ENCODE data around the gene LY6G6D. TPM values are rescaled to one million over a fixed set of nuclear protein-coding genes. Genes with fewer than 3 reads are reported as not detected.
A peak's percentile ranks its signal among the peaks of the same experiment; 100 is the strongest.

Gene LY6G6D
- total RNA-seq, 4 donors from 2014 or later = not detected

DNA sequence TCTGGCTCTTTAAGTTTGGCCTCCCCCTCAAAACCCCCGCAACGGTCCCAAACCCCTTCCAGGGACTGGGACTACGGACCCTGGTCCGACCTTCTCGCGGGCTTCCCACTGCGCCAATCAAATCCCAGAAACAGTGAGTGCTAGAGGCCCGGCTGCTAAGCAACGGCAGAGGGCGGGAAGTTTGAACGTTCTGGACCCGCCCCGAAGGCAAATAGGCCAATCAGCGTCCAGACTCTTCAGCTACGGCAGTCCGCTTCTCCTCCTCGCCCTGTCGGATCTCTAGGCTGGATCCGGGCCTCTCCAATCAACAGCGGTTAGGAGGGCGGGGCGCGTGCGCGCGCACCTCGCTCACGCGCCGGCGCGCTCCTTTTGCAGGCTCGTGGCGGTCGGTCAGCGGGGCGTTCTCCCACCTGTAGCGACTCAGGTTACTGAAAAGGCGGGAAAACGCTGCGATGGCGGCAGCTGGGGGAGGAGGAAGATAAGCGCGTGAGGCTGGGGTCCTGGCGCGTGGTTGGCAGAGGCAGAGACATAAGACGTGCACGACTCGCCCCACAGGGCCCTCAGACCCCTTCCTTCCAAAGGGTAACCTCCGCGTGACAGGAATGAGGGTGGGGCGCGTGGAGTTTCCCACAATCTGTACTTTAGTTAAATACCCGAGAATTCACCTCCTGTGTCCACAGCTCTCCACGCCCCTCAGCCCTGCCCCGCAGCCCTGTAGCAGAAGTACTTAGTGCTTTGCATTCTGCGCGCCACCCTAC lies 24.7 kb downstream of the LY6G6D start, which contains the start of gene MSH5:
Gene MSH5 (plus strand): TSS at position 367 of the 758 bp plus-strand sequence. CDS start 462 bp downstream, outside the sequence.
- in situ Hi-C loops (cut with MboI; ENCODE audit: low pct_ligation_motif_present in 1 of 4, low pct_unique_long_range_greater_than_20kb in 1 of 4, low sequenced_read_pairs in 3 of 4) (loop anchor here in 1 of 4 donors (10.0 kb wide), 1 partner anchor 85 kb away; the partner anchor contains the start of gene HSPA1B), intact Hi-C loops (cut with DNase I; ENCODE audit: low total_unique reads) (no loop called here)
- H3K4me1 ChIP-seq = peaks cover 13 to 44% (median 37%) of the 10 kb centered on the region in 4 donors
- no peaks in the 10 kb centered on the region for H3K36me3 ChIP-seq
- H3K9me3 ChIP-seq = no peaks in the 10 kb centered on the region
- DNase-seq = peak; percentile 99
- WGBS, 2 donors (ENCODE audit: low coverage in 1 of 2) = 0% methylated on average over 58 of the region's 58 CpGs; no CpG with 5 or more reads in 1 of the 2 donors
- H3K4me3 ChIP-seq = peak within 1 kb of the TSS; percentile 58 to 73 (median 68)
- no peaks in the 10 kb centered on the region for H3K27me3 ChIP-seq
- H3K27ac ChIP-seq = peak within 1 kb of the TSS; percentile 96 to 99 (median 98)
- TF ChIP-seq EP300 (IDR thresholded peaks at IDR 0.05; ENCODE audit: low read depth) (no peak), POLR2A (IDR thresholded peaks at IDR 0.05) (peak; percentile 79), POLR2AphosphoS5 (IDR thresholded peaks at IDR 0.05) (peak; percentile 76 to 92 (median 85))
- TF ChIP-seq, protein P1, sequence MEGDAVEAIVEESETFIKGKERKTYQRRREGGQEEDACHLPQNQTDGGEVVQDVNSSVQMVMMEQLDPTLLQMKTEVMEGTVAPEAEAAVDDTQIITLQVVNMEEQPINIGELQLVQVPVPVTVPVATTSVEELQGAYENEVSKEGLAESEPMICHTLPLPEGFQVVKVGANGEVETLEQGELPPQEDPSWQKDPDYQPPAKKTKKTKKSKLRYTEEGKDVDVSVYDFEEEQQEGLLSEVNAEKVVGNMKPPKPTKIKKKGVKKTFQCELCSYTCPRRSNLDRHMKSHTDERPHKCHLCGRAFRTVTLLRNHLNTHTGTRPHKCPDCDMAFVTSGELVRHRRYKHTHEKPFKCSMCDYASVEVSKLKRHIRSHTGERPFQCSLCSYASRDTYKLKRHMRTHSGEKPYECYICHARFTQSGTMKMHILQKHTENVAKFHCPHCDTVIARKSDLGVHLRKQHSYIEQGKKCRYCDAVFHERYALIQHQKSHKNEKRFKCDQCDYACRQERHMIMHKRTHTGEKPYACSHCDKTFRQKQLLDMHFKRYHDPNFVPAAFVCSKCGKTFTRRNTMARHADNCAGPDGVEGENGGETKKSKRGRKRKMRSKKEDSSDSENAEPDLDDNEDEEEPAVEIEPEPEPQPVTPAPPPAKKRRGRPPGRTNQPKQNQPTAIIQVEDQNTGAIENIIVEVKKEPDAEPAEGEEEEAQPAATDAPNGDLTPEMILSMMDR (IDR thresholded peaks at IDR 0.05) = no peak

DNA sequence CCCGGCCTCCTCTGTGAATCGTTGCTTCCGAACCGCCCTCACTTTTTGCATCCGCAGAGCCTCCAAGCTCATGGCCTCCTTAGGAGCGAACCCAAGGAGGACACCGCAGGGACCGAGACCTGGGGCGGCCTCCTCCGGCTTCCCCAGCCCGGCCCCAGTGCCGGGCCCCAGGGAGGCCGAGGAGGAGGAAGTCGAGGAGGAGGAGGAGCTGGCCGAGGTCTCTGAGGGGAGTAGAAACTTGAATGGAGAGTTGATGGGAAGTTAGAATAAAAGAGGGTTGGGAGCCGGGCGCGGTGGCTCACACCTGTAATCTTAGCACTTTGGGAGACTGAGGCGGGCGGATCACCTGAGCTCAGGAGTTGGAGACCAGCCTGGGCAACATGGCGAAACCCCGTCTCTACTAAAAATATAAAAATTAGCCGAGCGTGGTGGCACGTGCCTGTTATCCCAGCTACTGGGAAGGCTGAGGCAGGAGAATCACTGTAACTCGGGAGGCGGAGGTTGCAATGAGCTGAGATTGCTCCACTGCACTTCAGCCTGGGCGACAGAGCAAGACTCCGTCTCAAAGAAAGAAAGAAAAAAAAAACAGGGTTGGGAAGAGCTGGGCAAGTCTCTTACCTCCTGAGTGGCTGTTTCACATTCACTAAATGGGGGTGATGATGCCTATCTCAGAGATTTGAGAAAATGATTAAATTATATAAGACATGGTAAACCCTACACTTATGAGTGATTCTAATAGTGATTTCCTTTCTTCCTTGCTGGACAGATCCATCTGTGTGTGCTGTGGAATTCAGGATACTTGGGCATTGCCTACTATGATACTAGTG lies 25.5 kb downstream of the LY6G6D start:
- H3K4me3 ChIP-seq = peak overlapping the region; percentile 58 to 73 (median 68)
- H3K36me3 ChIP-seq = no peaks in the 10 kb centered on the region
- intact Hi-C loops (cut with DNase I; ENCODE audit: low total_unique reads) (no loop called here), in situ Hi-C loops (cut with MboI; ENCODE audit: low pct_ligation_motif_present in 1 of 4, low pct_unique_long_range_greater_than_20kb in 1 of 4, low sequenced_read_pairs in 3 of 4) (no loop called here)
- TF ChIP-seq POLR2A (IDR thresholded peaks at IDR 0.05) (no peak), POLR2AphosphoS5 (IDR thresholded peaks at IDR 0.05) (no peak)
- TF ChIP-seq, protein P1 (IDR thresholded peaks at IDR 0.05) = no peak
- H3K27me3 ChIP-seq = no peaks in the 10 kb centered on the region
- peaks cover 13 to 43% (median 37%) of the 10 kb centered on the region in 4 donors for H3K4me1 ChIP-seq
- 16 to 17% methylated on average over 7 to 29 of the region's 29 CpGs for WGBS, 2 donors (ENCODE audit: low coverage in 1 of 2)
- H3K9me3 ChIP-seq = no peaks in the 10 kb centered on the region
- peak overlapping the region; percentile 89 to 98 (median 96) for H3K27ac ChIP-seq
- peak; percentile 60 for DNase-seq

DNA sequence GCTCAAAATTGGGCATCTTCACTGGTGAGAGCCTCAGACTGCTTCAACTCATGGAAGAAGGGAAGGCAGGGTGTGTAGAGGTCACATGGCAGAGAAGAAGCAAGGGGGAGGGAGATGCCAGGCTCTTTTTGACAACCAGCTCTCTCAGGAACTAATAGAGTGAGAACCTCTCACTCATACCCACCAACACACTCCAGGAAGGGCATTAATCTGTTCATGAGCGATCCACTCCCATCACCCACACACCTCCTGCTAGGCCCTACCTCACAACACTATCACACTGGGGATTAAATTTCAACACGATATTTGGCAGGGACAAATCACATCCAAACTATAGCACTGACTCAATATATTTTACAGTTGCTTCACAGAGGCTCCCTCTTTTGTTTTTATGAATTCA lies 26.7 kb downstream of the LY6G6D start:
- 81 to 93% methylated on average over 2 of the region's 2 CpGs for WGBS, 2 donors (ENCODE audit: low coverage in 1 of 2)
- in situ Hi-C loops (cut with MboI; ENCODE audit: low pct_ligation_motif_present in 1 of 4, low pct_unique_long_range_greater_than_20kb in 1 of 4, low sequenced_read_pairs in 3 of 4) = no loop called here

More for the DNA sequence above, 26.7 kb downstream of the LY6G6D start:
- H3K36me3 ChIP-seq = no peaks in the 10 kb centered on the region
- intact Hi-C loops (cut with DNase I; ENCODE audit: low total_unique reads) = no loop called here
- no peaks in the 10 kb centered on the region for H3K27me3 ChIP-seq
- H3K4me3 ChIP-seq = no peak overlapping the region
- H3K4me1 ChIP-seq = peaks cover 11 to 40% (median 32%) of the 10 kb centered on the region in 4 donors
- TF ChIP-seq EP300 (IDR thresholded peaks at IDR 0.05; ENCODE audit: low read depth) (no peak), POLR2AphosphoS5 (IDR thresholded peaks at IDR 0.05) (no peak), POLR2A (IDR thresholded peaks at IDR 0.05) (no peak)
- TF ChIP-seq, protein P1 (IDR thresholded peaks at IDR 0.05) = no peak
- H3K9me3 ChIP-seq = no peaks in the 10 kb centered on the region
- no peak overlapping the region for H3K27ac ChIP-seq
- DNase-seq = no peak

Measured in transverse colon (tissue), 4 donors.